EH (cell line): Measurements from ENCODE around the gene DDX41.
"Not testable (repeated sequence)": the region's sequence is repeated elsewhere in the genome, so short reads cannot be mapped to it uniquely, and the experiment has no call there.

Experiments used
- DNase-seq: peaks from one replicate; pipeline ENCODE4 v3.0.0-alpha.2; 2015; ENCODE audit warnings: low read depth

Gene DDX41

GRCh38 chr5:177516601-177517568 is at the start of gene DDX41:
Gene DDX41 (minus strand): TSS chr5:177516961. CDS start chr5:177516945, 16 bp downstream.
- peak; percentile 100 for DNase-seq

- DNase-seq = no peak
Measured at GRCh38 chr5:177565046-177565445, 48.3 kb upstream of the DDX41 start.

- DNase-seq = not testable (repeated sequence)
Measured at GRCh38 chr5:177559446-177559941, 42.7 kb upstream of the DDX41 start.

- DNase-seq = no peak
Measured at GRCh38 chr5:177557796-177558195, 41.0 kb upstream of the DDX41 start.

- peak; percentile 71 for DNase-seq
Measured at GRCh38 chr5:177557041-177557647, 40.4 kb upstream of the DDX41 start.

GRCh38 chr5:177555665-177556064 is 38.9 kb upstream of the DDX41 start:
- no peak for DNase-seq

GRCh38 chr5:177555228-177555627 is 38.5 kb upstream of the DDX41 start:
- DNase-seq = no peak

GRCh38 chr5:177554474-177555111 is 37.8 kb upstream of the DDX41 start, which contains the start of gene FAM193B:
Gene FAM193B (minus strand): TSS chr5:177554563. CDS start chr5:177554458, 105 bp downstream.
- peak; percentile 89 for DNase-seq

GRCh38 chr5:177553671-177554429 is 37.1 kb upstream of the DDX41 start:
- DNase-seq = peak; percentile 26

GRCh38 chr5:177552839-177553455 is 36.2 kb upstream of the DDX41 start:
- DNase-seq = peak; percentile 54

GRCh38 chr5:177550122-177550521 is 33.4 kb upstream of the DDX41 start:
- no peak for DNase-seq

GRCh38 chr5:177548495-177548894 is 31.7 kb upstream of the DDX41 start:
- DNase-seq = no peak

GRCh38 chr5:177547736-177548135 is 31.0 kb upstream of the DDX41 start:
- no peak for DNase-seq

GRCh38 chr5:177546258-177546741 is 29.5 kb upstream of the DDX41 start:
- DNase-seq = peak; percentile 99

GRCh38 chr5:177545487-177546257 is 28.9 kb upstream of the DDX41 start:
- DNase-seq = peak; percentile 81

- no peak for DNase-seq
Measured at GRCh38 chr5:177542816-177543465, 26.2 kb upstream of the DDX41 start.

- no peak for DNase-seq
Measured at GRCh38 chr5:177540438-177540837, 23.7 kb upstream of the DDX41 start.

- DNase-seq = peak; percentile 82
Measured at GRCh38 chr5:177539411-177539810, 22.6 kb upstream of the DDX41 start.

- no peak for DNase-seq
Measured at GRCh38 chr5:177538876-177539275, 22.1 kb upstream of the DDX41 start.
